Stomach (tissue), 9 donors: ENCODE results near the gene FAM50A. TPM values are rescaled to one million over a fixed set of nuclear protein-coding genes. Genes with fewer than 3 reads are reported as not detected.

Experiments used
- DNase-seq, 2 donors: peaks; one replicate each; pipeline versions ENCODE4 v3.0.0 to v3.0.0-alpha.2; 2013 to 2019
- H3K27ac ChIP-seq, 5 donors: fragments of 200-600 bp in 4 of 5; sonication (generic) in 4 of 5; one replicate each; pipeline ENCODE4 v1.5.1; 2013 to 2019; ENCODE audit warnings: mild to moderate bottlenecking in 1 of 5, moderate library complexity in 1 of 5
- H3K27me3 ChIP-seq, 3 donors: fragments of 200-600 bp; sonication (generic); one replicate each; pipeline ENCODE4 v1.5.1; 2017 to 2019; ENCODE audit warnings: mixed run types in 1 of 3
- H3K36me3 ChIP-seq, 4 donors: fragments of 200-600 bp; sonication (generic); 1 replicate in 3 of 4; 2 replicates in 1 of 4; pipeline ENCODE4 v1.5.1; 2016 to 2019
- H3K4me1 ChIP-seq, 4 donors: fragments of 200-600 bp; sonication (generic); one replicate each; pipeline ENCODE4 v1.5.1; 2016 to 2019
- H3K4me3 ChIP-seq, 4 donors: fragments of 200-600 bp; sonication (generic) in 3 of 4; one replicate each; pipeline ENCODE4 v1.5.1; 2016 to 2019; ENCODE audit warnings: mild to moderate bottlenecking in 1 of 4
- H3K9me3 ChIP-seq, 4 donors: fragments of 200-600 bp; sonication (generic); one replicate each; pipeline ENCODE4 v1.5.1; 2016 to 2019
- EP300 ChIP-seq: sonication (generic); formaldehyde crosslinking; IDR thresholded peaks from one replicate; pipeline ENCODE4 v1.6.1; 2017; ENCODE audit warnings: antibody characterized with exemption
- POLR2A ChIP-seq, 4 donors: fragments of 450-650 bp; IDR thresholded peaks; one replicate each; pipeline ENCODE4 v1.6.1; 2016; ENCODE audit warnings: antibody characterized with exemption in 4 of 4, control low read depth in 2 of 4, mild to moderate bottlenecking in 1 of 4, moderate library complexity in 1 of 4
- POLR2AphosphoS5 ChIP-seq, 3 donors: sonication (generic); formaldehyde crosslinking; IDR thresholded peaks; one replicate each; pipeline ENCODE4 v1.6.1; 2016; ENCODE audit warnings: antibody characterized with exemption in 3 of 3
- WGBS, 5 donors: extraction: QIAGEN DNeasy Blood & Tissue Kit in 3 of 5; methylation state at CpG; one replicate each; pipeline versions ENCODE4 v1.1.5 to v1.1.7; 2013 to 2018; 5-methylcytosine and 5-hydroxymethylcytosine counted together
- intact Hi-C: fragments of 100-400 bp; cut with DNase I; formaldehyde crosslinking; loops from one replicate; pipeline ENCODE4 v1.15.1; 2023; ENCODE audit warnings: low total_unique reads
- polyA plus RNA-seq, 3 donors: library from polyadenylated mRNA; stranded (reverse); fragments of 200-250 nt; gene quantifications; one replicate each; pipeline ENCODE4 v1.2.3, GENCODE V29; 2013
- total RNA-seq, 5 donors: library from RNA; depleted of rRNA; stranded (reverse); fragments of >200 nt; gene quantifications; one replicate each; pipeline versions ENCODE4 v1.1.0 to v1.2.3, GENCODE V29; 2014 to 2016
- TF ChIP-seq, protein P1 (sequence below), 7 experiments: fragments of 450-650 bp in 4 of 7; fragments of 200-600 bp in 3 of 7; sonication (generic) in 3 of 7; IDR thresholded peaks; one replicate each; pipeline ENCODE4 v1.5.1; 2016 to 2019; ENCODE audit warnings: antibody characterized with exemption in 7 of 7, control low read depth in 2 of 7, mild to moderate bottlenecking in 1 of 7
- donor health status: healthy with polysubstance abuse.
- donor health status: Bipolar disorder and iron deficiency.
- donor health status: healthy.

FAM50A gene
- total and polyA plus RNA-seq, 8 donors = 16.7 to 162 (median 67.4) TPM

DNA sequence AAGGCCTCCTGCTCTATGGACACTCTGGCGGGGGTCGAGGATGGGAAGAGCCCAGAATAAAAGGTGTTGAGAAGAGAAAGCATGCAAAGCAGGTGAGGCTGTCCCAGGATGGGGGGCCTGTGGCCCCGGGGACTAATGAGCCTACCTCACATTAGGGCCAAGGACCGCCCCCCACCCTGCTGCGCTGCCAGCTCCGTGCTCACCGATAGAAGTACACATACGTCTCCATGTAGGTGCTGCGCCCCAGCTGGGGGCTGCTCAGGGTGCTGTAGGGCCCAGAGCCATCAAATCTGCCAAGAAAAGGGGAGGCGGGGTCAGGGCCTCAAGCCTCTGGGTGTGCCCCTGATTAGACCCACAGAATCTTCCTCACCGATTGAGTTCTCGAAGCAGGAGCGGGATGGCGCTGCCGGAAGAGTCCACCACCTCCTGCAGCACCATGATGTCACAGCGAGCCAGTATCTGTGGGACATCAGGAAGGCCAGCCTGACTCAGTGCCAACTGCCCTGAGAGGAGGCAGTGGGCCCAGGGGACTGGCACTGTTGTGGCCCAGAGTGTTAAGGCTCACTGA lies 39.2 kb upstream of the FAM50A start:
- no peak overlapping the region for H3K27ac ChIP-seq
- intact Hi-C loops = no loop called here
- no peaks in the 10 kb centered on the region for H3K9me3 ChIP-seq
- WGBS, 5 donors = 87 to 97% (median 93%) methylated on average over 7 to 16 of the region's 16 CpGs
- peaks cover 6 to 34% (median 22%) of the 10 kb centered on the region in 4 donors for H3K4me1 ChIP-seq
- no peak for DNase-seq
- peaks cover 13 to 29% (median 20%) of the 10 kb centered on the region in 4 donors for H3K36me3 ChIP-seq
- H3K27me3 ChIP-seq = no peaks in the 10 kb centered on the region
- no peak overlapping the region for H3K4me3 ChIP-seq
- TF ChIP-seq, protein P1, sequence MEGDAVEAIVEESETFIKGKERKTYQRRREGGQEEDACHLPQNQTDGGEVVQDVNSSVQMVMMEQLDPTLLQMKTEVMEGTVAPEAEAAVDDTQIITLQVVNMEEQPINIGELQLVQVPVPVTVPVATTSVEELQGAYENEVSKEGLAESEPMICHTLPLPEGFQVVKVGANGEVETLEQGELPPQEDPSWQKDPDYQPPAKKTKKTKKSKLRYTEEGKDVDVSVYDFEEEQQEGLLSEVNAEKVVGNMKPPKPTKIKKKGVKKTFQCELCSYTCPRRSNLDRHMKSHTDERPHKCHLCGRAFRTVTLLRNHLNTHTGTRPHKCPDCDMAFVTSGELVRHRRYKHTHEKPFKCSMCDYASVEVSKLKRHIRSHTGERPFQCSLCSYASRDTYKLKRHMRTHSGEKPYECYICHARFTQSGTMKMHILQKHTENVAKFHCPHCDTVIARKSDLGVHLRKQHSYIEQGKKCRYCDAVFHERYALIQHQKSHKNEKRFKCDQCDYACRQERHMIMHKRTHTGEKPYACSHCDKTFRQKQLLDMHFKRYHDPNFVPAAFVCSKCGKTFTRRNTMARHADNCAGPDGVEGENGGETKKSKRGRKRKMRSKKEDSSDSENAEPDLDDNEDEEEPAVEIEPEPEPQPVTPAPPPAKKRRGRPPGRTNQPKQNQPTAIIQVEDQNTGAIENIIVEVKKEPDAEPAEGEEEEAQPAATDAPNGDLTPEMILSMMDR (IDR thresholded peaks at IDR 0.05) = no peak
- no peak for TF ChIP-seq POLR2A (IDR thresholded peaks at IDR 0.05)
- TF ChIP-seq EP300 = no peak
- no peak for TF ChIP-seq POLR2AphosphoS5 (IDR thresholded peaks at IDR 0.05)

DNA sequence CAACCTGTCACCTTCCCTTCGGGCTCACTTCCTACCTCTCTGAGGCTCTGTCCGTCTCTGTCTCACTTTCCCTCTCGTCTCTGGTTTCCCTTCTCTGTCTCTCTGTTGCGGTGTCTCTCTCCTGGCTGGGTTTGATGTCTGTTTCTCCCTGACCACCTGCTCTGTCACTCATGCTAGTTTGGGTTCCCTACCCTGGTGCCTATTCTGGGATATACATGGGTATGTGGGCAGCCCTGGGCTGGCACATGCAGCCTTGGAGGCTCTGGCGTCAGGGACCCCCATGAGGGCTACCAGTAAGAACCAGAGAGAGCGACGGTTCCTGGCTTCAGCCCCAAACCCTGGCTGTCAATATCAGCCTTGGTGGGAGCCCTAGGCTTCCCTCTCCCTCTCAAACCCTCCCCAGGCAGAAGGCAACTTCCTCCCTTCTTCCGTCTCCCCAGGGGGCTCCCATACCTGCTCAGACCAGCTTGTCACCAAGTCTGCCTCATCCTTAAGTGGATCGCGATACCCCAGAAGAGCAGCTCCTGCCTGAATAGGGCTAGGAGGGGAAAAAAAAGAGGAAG lies 35.2 kb upstream of the FAM50A start:
- 31 to 52% (median 42%) methylated on average over 7 to 10 of the region's 10 CpGs for WGBS, 5 donors
- no peaks in the 10 kb centered on the region for H3K9me3 ChIP-seq
- H3K4me3 ChIP-seq = peak overlapping the region; percentile 18 to 38 (median 36)
- peak overlapping the region; percentile 63 to 96 (median 75) for H3K27ac ChIP-seq
- peaks cover 0 to 9% (median 2%) of the 10 kb centered on the region in 4 donors for H3K36me3 ChIP-seq
- no peak for TF ChIP-seq POLR2A (IDR thresholded peaks at IDR 0.05)
- no peak for TF ChIP-seq EP300
- no peak for TF ChIP-seq POLR2AphosphoS5 (IDR thresholded peaks at IDR 0.05)
- TF ChIP-seq, protein P1 (IDR thresholded peaks at IDR 0.05) = no peak
- H3K4me1 ChIP-seq = peaks cover 0 to 36% (median 12%) of the 10 kb centered on the region in 4 donors
- DNase-seq = no peak
- H3K27me3 ChIP-seq = peaks cover 0 to 5% (median 0%) of the 10 kb centered on the region in 3 donors
- intact Hi-C loops = no loop called here

DNA sequence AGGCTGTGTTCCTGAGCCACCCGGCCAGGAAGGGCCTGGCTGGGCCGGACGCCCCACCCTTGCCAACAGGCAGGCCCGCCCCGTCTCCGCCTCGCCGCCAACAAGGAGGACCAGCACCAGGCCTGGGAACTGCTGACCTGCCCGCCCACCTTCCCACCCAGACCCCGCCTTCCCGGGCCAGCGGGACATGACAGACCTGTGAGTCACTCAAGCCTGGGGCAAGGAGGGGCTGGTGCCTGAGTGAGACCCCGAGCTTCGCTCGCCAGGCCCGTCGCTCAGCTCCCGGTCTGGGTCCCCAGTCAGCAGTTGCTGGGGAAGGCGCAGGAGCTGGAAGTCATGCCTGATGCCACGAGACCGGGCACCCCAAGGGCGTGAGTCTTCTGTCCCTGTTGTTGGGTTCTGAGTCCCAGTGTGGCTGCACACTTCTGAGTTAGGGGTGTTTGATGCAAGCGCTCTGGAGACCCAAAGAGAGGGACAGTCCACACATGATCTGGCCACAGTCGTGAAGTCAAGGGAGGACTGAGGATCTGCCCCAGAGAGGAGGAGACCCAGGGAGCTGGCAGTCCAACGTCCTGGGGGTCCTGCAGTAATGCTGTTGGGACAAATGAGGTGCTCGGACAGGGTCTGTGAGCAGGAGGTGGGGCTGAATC lies 34.6 kb upstream of the FAM50A start, which contains the start of gene DNASE1L1:
TSS of gene DNASE1L1 (minus strand) at position 33 of the 650 bp plus-strand sequence. CDS start 3,686 bp downstream, outside the sequence.
- TF ChIP-seq EP300 (no peak), POLR2AphosphoS5 (IDR thresholded peaks at IDR 0.05) (peak in 2 of 3 donors; percentile 28 to 29)
- Histone ChIP-seq H3K4me1 (peaks cover 0 to 36% (median 12%) of the 10 kb centered on the region in 4 donors), H3K4me3 (peak within 1 kb of the TSS; percentile 18 to 38 (median 36)), H3K27ac (peak within 1 kb of the TSS; percentile 71 to 96 (median 78)), H3K27me3 (peaks cover 0 to 9% (median 0%) of the 10 kb centered on the region in 3 donors), H3K36me3 (peaks cover 0 to 9% (median 2%) of the 10 kb centered on the region in 4 donors), H3K9me3 (no peaks in the 10 kb centered on the region)
- intact Hi-C loops = no loop called here
- WGBS, 5 donors = 25 to 59% (median 45%) methylated on average over 3 to 26 of the region's 26 CpGs
- DNase-seq = peak; percentile 90

DNA sequence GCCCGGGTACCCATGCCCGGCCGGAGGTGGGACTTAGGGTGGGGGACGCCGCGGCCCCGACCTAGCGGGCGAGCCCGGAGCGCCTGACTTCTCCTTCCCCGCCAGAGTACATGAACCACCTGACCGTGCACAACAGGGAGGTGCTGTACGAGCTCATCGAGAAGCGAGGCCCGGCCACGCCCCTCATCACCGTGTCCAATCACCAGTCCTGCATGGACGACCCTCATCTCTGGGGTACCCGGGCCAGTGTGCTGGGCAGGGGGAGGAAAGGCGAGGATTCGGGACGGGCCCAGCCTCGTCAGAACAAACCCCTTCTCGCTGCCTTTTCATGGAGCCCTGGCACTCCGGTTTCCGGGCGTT lies 32.0 kb upstream of the FAM50A start:
- intact Hi-C loops = no loop called here
- peaks cover 0 to 36% (median 12%) of the 10 kb centered on the region in 4 donors for H3K4me1 ChIP-seq
- H3K36me3 ChIP-seq = peaks cover 0 to 5% (median 4%) of the 10 kb centered on the region in 4 donors
- TF ChIP-seq EP300 (no peak), POLR2AphosphoS5 (IDR thresholded peaks at IDR 0.05) (peak; percentile 41 to 71 (median 61))
- 0 to 43% (median 18%) methylated on average over 7 to 29 of the region's 29 CpGs; no CpG with 5 or more reads in 1 of the 5 donors for WGBS, 5 donors
- peak; percentile 67 to 85 for DNase-seq
- peak overlapping the region; percentile 91 to 98 (median 93) for H3K27ac ChIP-seq
- peaks cover 0 to 9% (median 0%) of the 10 kb centered on the region in 3 donors for H3K27me3 ChIP-seq
- no peaks in the 10 kb centered on the region for H3K9me3 ChIP-seq
- H3K4me3 ChIP-seq = peak overlapping the region; percentile 62 to 77 (median 74)

DNA sequence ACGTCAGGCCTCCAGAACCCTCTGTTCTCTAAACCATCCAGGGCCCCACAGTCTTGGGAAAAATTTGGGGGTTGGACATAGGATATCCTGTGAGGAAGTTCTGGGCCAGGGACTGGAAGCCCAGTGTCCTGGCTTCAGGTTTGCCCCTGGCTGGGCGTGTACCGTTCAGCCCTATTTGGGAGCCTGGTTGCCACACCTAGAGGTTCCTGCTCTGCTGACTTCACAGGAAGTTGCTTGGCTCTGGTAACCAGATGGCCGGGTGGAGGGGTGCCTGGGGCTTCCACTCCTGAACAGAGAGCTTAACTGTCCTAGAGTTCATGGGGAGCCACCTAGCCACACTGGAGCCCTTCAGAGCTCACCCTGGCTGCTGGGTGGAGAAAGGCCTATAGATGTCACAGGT lies 31.5 kb upstream of the FAM50A start:
- intact Hi-C loops = no loop called here
- Histone ChIP-seq H3K4me3 (peak overlapping the region; percentile 62 to 77 (median 74)), H3K4me1 (peaks cover 0 to 36% (median 12%) of the 10 kb centered on the region in 4 donors), H3K9me3 (no peaks in the 10 kb centered on the region), H3K27me3 (peaks cover 0 to 9% (median 0%) of the 10 kb centered on the region in 3 donors), H3K36me3 (peaks cover 0 to 5% (median 4%) of the 10 kb centered on the region in 4 donors), H3K27ac (peak overlapping the region; percentile 91 to 98 (median 93))
- TF ChIP-seq, protein P1 (IDR thresholded peaks at IDR 0.05) = no peak
- TF ChIP-seq POLR2AphosphoS5 (IDR thresholded peaks at IDR 0.05) = no peak
- no peak for TF ChIP-seq EP300
- TF ChIP-seq POLR2A (IDR thresholded peaks at IDR 0.05) = no peak
- no peak for DNase-seq
- 12 to 47% (median 20%) methylated on average over 1 to 4 of the region's 4 CpGs for WGBS, 5 donors
